T-helper 2 cell treated with Interferon-gamma antibody and Interleukin-4, amounts not matched to agents 100 ng/mL and 5 ng/mL, for 36 hours (primary cell): ENCODE data around the gene CDH23. TPM values are rescaled to one million over a fixed set of nuclear protein-coding genes. Genes with fewer than 3 reads are reported as not detected.

Experiments
- intact Hi-C: fragments of 100-400 bp; cut with micrococcal nuclease; formaldehyde crosslinking; loops from one replicate; pipeline ENCODE4 v1.15.1; 2023
- total RNA-seq: library from RNA; stranded (reverse); gene quantifications from 2 replicates; pipeline ENCODE4 v1.2.3, GENCODE V29; 2022

Gene CDH23
- total RNA-seq, 1 donor from 2014 or later, result 4.2 TPM

GRCh38 chr10:71635251-71635866 lies 238.6 kb downstream of the CDH23 start:
- intact Hi-C loops, result no loop called here

- intact Hi-C loops, result no loop called here
Measured at GRCh38 chr10:71635867-71636266, 239.1 kb downstream of the CDH23 start.

- intact Hi-C loops, result no loop called here
Measured at GRCh38 chr10:71636588-71636987, 239.9 kb downstream of the CDH23 start.

GRCh38 chr10:71637305-71637704 lies 240.6 kb downstream of the CDH23 start:
- intact Hi-C loops, result no loop called here

GRCh38 chr10:71638064-71638821 lies 241.5 kb downstream of the CDH23 start:
- intact Hi-C loops, result no loop called here

- intact Hi-C loops, result no loop called here
Measured at GRCh38 chr10:71638822-71639719, 242.4 kb downstream of the CDH23 start.

- intact Hi-C loops, result no loop called here
Measured at GRCh38 chr10:71640607-71641006, 243.9 kb downstream of the CDH23 start.

- intact Hi-C loops, result no loop called here
Measured at GRCh38 chr10:71641449-71641848, 244.7 kb downstream of the CDH23 start.

GRCh38 chr10:71641986-71642385 lies 245.3 kb downstream of the CDH23 start:
- intact Hi-C loops, result no loop called here

- intact Hi-C loops, result no loop called here
Measured at GRCh38 chr10:71643904-71644303, 247.2 kb downstream of the CDH23 start.

- intact Hi-C loops, result no loop called here
Measured at GRCh38 chr10:71644307-71645180, 247.8 kb downstream of the CDH23 start.

GRCh38 chr10:71645185-71645584 lies 248.5 kb downstream of the CDH23 start:
- intact Hi-C loops, result no loop called here

GRCh38 chr10:71646037-71646436 lies 249.3 kb downstream of the CDH23 start:
- intact Hi-C loops, result no loop called here

- intact Hi-C loops, result no loop called here
Measured at GRCh38 chr10:71646592-71647292, 250.0 kb downstream of the CDH23 start.

GRCh38 chr10:71647526-71648253 lies 251.0 kb downstream of the CDH23 start:
- intact Hi-C loops, result no loop called here

GRCh38 chr10:71648254-71648932 lies 251.7 kb downstream of the CDH23 start:
- intact Hi-C loops, result no loop called here

GRCh38 chr10:71648933-71649320 lies 252.2 kb downstream of the CDH23 start:
- intact Hi-C loops, result no loop called here

GRCh38 chr10:71649631-71650030 lies 252.9 kb downstream of the CDH23 start:
- intact Hi-C loops, result no loop called here

GRCh38 chr10:71650397-71650796 lies 253.7 kb downstream of the CDH23 start:
- intact Hi-C loops, result no loop called here
